IPS DF 6.9 (cell line): Measurements from ENCODE around the gene WNT9A.

Experiments used
- DNase-seq: peaks from one replicate; pipeline ENCODE4 v3.0.0-alpha.2; 2013; ENCODE audit warnings: low read depth, low spot score
- H3K27ac ChIP-seq: one replicate; pipeline ENCODE4 v1.5.1; 2013; ENCODE audit warnings: low read length, control low read depth
- H3K27me3 ChIP-seq: 2 replicates; pipeline ENCODE4 v1.6.1; 2013; ENCODE audit warnings: mild to moderate bottlenecking, low read length; ENCODE audit not compliant: control insufficient read depth, insufficient read depth
- H3K36me3 ChIP-seq: 2 replicates; pipeline ENCODE4 v1.6.1; 2013; ENCODE audit warnings: low read length; ENCODE audit not compliant: control insufficient read depth, insufficient read depth
- H3K4me1 ChIP-seq: 2 replicates; pipeline ENCODE4 v1.6.1; 2013; ENCODE audit warnings: low read length; ENCODE audit not compliant: control insufficient read depth, insufficient read depth
- H3K4me3 ChIP-seq: 2 replicates; pipeline ENCODE4 v1.5.1; 2013; ENCODE audit warnings: mild to moderate bottlenecking, low read length
- H3K9me3 ChIP-seq: 2 replicates; pipeline ENCODE4 v1.6.1; 2013; ENCODE audit warnings: low read length, inconsistent platforms; ENCODE audit not compliant: control insufficient read depth, insufficient read depth
- WGBS: extraction: QIAGEN DNeasy Blood & Tissue Kit; methylation state at CpG from one replicate; pipeline ENCODE4 v1.1.7; 2013; ENCODE audit warnings: mixed read lengths, missing lambda C conversion rate; ENCODE audit not compliant: insufficient read length, insufficient coverage; 5-methylcytosine and 5-hydroxymethylcytosine counted together

Gene WNT9A

GRCh38 chr1:227894831-227895451 is 52.8 kb downstream of the WNT9A start:
- Histone ChIP-seq H3K27ac (no peak overlapping the region), H3K4me1 (peaks cover 7% of the 10 kb centered on the region), H3K36me3 (no peaks in the 10 kb centered on the region), H3K27me3 (no peaks in the 10 kb centered on the region), H3K9me3 (no peaks in the 10 kb centered on the region), H3K4me3 (no peak overlapping the region)
- no peak for DNase-seq
- WGBS, result no CpG with 5 or more reads among the region's 12 CpGs

- Histone ChIP-seq H3K36me3 (no peaks in the 10 kb centered on the region), H3K27me3 (no peaks in the 10 kb centered on the region), H3K4me3 (no peak overlapping the region), H3K27ac (no peak overlapping the region), H3K9me3 (no peaks in the 10 kb centered on the region), H3K4me1 (peaks cover 7% of the 10 kb centered on the region)
- no CpG with 5 or more reads among the region's 27 CpGs for WGBS
- DNase-seq, result no peak
Observed at GRCh38 chr1:227893949-227894721, 53.6 kb downstream of the WNT9A start.

GRCh38 chr1:227893300-227893948 is 54.3 kb downstream of the WNT9A start:
- H3K4me3 ChIP-seq, result no peak overlapping the region
- peaks cover 7% of the 10 kb centered on the region for H3K4me1 ChIP-seq
- H3K27ac ChIP-seq, result no peak overlapping the region
- no peaks in the 10 kb centered on the region for H3K9me3 ChIP-seq
- no peaks in the 10 kb centered on the region for H3K36me3 ChIP-seq
- no CpG with 5 or more reads among the region's 9 CpGs for WGBS
- no peak for DNase-seq
- no peaks in the 10 kb centered on the region for H3K27me3 ChIP-seq

- peaks cover 9% of the 10 kb centered on the region for H3K4me1 ChIP-seq
- WGBS, result no CpG with 5 or more reads among the region's 17 CpGs
- no peak overlapping the region for H3K4me3 ChIP-seq
- no peaks in the 10 kb centered on the region for H3K36me3 ChIP-seq
- no peaks in the 10 kb centered on the region for H3K27me3 ChIP-seq
- no peak overlapping the region for H3K27ac ChIP-seq
- no peaks in the 10 kb centered on the region for H3K9me3 ChIP-seq
- DNase-seq, result no peak
Observed at GRCh38 chr1:227892489-227893299, 55.0 kb downstream of the WNT9A start.

- H3K9me3 ChIP-seq, result no peaks in the 10 kb centered on the region
- H3K4me3 ChIP-seq, result no peak overlapping the region
- WGBS, result no CpG with 5 or more reads among the region's 6 CpGs
- no peak for DNase-seq
- no peaks in the 10 kb centered on the region for H3K36me3 ChIP-seq
- H3K4me1 ChIP-seq, result peaks cover 9% of the 10 kb centered on the region
- H3K27me3 ChIP-seq, result no peaks in the 10 kb centered on the region
- no peak overlapping the region for H3K27ac ChIP-seq
Observed at GRCh38 chr1:227891955-227892488, 55.7 kb downstream of the WNT9A start.

GRCh38 chr1:227891223-227891954 is 56.3 kb downstream of the WNT9A start:
- H3K27ac ChIP-seq, result no peak overlapping the region
- H3K27me3 ChIP-seq, result no peaks in the 10 kb centered on the region
- DNase-seq, result no peak
- H3K9me3 ChIP-seq, result no peaks in the 10 kb centered on the region
- no CpG with 5 or more reads among the region's 19 CpGs for WGBS
- H3K36me3 ChIP-seq, result no peaks in the 10 kb centered on the region
- H3K4me1 ChIP-seq, result peaks cover 9% of the 10 kb centered on the region
- no peak overlapping the region for H3K4me3 ChIP-seq

GRCh38 chr1:227890451-227891222 is 57.1 kb downstream of the WNT9A start:
- Histone ChIP-seq H3K4me3 (no peak overlapping the region), H3K27me3 (no peaks in the 10 kb centered on the region), H3K4me1 (peaks cover 9% of the 10 kb centered on the region), H3K27ac (no peak overlapping the region), H3K36me3 (no peaks in the 10 kb centered on the region), H3K9me3 (no peaks in the 10 kb centered on the region)
- no CpG with 5 or more reads among the region's 13 CpGs for WGBS
- DNase-seq, result no peak

GRCh38 chr1:227889863-227890405 is 57.8 kb downstream of the WNT9A start:
- Histone ChIP-seq H3K4me3 (no peak overlapping the region), H3K9me3 (no peaks in the 10 kb centered on the region), H3K36me3 (no peaks in the 10 kb centered on the region), H3K4me1 (peaks cover 9% of the 10 kb centered on the region), H3K27ac (no peak overlapping the region), H3K27me3 (no peaks in the 10 kb centered on the region)
- WGBS, result no CpG with 5 or more reads among the region's 13 CpGs
- no peak for DNase-seq
